Activated naive CD4-positive, alpha-beta T cell treated with Interleukin-2 at 50 U/mL for 16 hours (primary cell): ENCODE results near the gene CFAP92.
"Not testable (repeated sequence)": the region's sequence is repeated elsewhere in the genome, so short reads cannot be mapped to it uniquely, and the experiment has no call there.

Experiments used
- DNase-seq: peaks from one replicate; pipeline ENCODE4 v3.0.0-alpha.2; 2020

The CFAP92 gene

GRCh38 chr3:128895843-128896697, 97.8 kb downstream of the CFAP92 start:
- no peak for DNase-seq

GRCh38 chr3:128889139-128889894, 104.6 kb downstream of the CFAP92 start:
- DNase-seq = no peak

- no peak for DNase-seq
Observed at GRCh38 chr3:128884992-128885391, 108.9 kb downstream of the CFAP92 start.

- no peak for DNase-seq
Observed at GRCh38 chr3:128882719-128883118, 111.2 kb downstream of the CFAP92 start.

- DNase-seq = no peak
Observed at GRCh38 chr3:128881576-128881975, 112.3 kb downstream of the CFAP92 start.

GRCh38 chr3:128880455-128880854, 113.4 kb downstream of the CFAP92 start:
- not testable (repeated sequence) for DNase-seq

GRCh38 chr3:128879991-128880390, 113.9 kb downstream of the CFAP92 start:
- no peak for DNase-seq

GRCh38 chr3:128879125-128879969, 114.5 kb downstream of the CFAP92 start, which contains the start of gene ACAD9:
TSS of gene ACAD9 (plus strand) at chr3:128879620. CDS start at chr3:128879692, 72 bp downstream.
- DNase-seq = peak; percentile 98

- DNase-seq = peak; percentile 22
Observed at GRCh38 chr3:128878556-128879124, 115.2 kb downstream of the CFAP92 start.

- no peak for DNase-seq
Observed at GRCh38 chr3:128878011-128878457, 115.8 kb downstream of the CFAP92 start.

- DNase-seq = peak; percentile 63
Observed at GRCh38 chr3:128875556-128876120, 118.2 kb downstream of the CFAP92 start.

- no peak for DNase-seq
Observed at GRCh38 chr3:128874481-128875180, 119.2 kb downstream of the CFAP92 start.

GRCh38 chr3:128873244-128874022, 120.4 kb downstream of the CFAP92 start:
- no peak for DNase-seq

- DNase-seq = no peak
Observed at GRCh38 chr3:128872744-128873143, 121.1 kb downstream of the CFAP92 start.

GRCh38 chr3:128872282-128872681, 121.6 kb downstream of the CFAP92 start:
- no peak for DNase-seq

- no peak for DNase-seq
Observed at GRCh38 chr3:128870347-128870746, 123.5 kb downstream of the CFAP92 start.

GRCh38 chr3:128867200-128868125, 126.4 kb downstream of the CFAP92 start:
- DNase-seq = no peak

- not testable (repeated sequence) for DNase-seq
Observed at GRCh38 chr3:128864849-128865804, 128.7 kb downstream of the CFAP92 start.
